Spleen (tissue), 11 donors: ENCODE measurements around the gene HIF3A. TPM values are rescaled to one million over a fixed set of nuclear protein-coding genes. Genes with fewer than 3 reads are reported as not detected.
"Not testable (repeated sequence)": the region's sequence is repeated elsewhere in the genome, so short reads cannot be mapped to it uniquely, and the experiment has no call there.

Experiments
- DNase-seq: peaks from one replicate; pipeline ENCODE4 v3.0.0-alpha.2; 2020
- H3K27ac ChIP-seq, 8 donors: fragments of 200-600 bp; sonication (generic) in 7 of 8; 1 replicate in 4 of 8; 2 replicates in 4 of 8; pipeline versions ENCODE4 v1.5.0 to v1.8.0; 2016 to 2021; ENCODE audit warnings: inconsistent platforms in 4 of 8, mild to moderate bottlenecking in 4 of 8, moderate library complexity in 1 of 8
- H3K27me3 ChIP-seq, 7 donors: fragments of 200-600 bp; sonication (generic) in 6 of 7; replicated peaks in 1 of 7; 1 replicate in 4 of 7; 2 replicates in 3 of 7; pipeline versions ENCODE4 v1.5.0 to v1.8.0; 2016 to 2021; ENCODE audit warnings: inconsistent platforms in 3 of 7, mild to moderate bottlenecking in 1 of 7
- H3K36me3 ChIP-seq, 6 donors: fragments of 200-600 bp; sonication (generic) in 5 of 6; 1 replicate in 4 of 6; 2 replicates in 2 of 6; pipeline versions ENCODE4 v1.5.0 to v1.8.0; 2016 to 2021; ENCODE audit warnings: inconsistent platforms in 2 of 6
- H3K4me1 ChIP-seq, 6 donors: fragments of 200-600 bp; sonication (generic) in 5 of 6; 1 replicate in 3 of 6; 2 replicates in 3 of 6; pipeline versions ENCODE4 v1.5.0 to v1.8.0; 2016 to 2021; ENCODE audit warnings: inconsistent platforms in 3 of 6
- H3K4me3 ChIP-seq, 8 donors: fragments of 200-600 bp; sonication (generic) in 7 of 8; 1 replicate in 4 of 8; 2 replicates in 4 of 8; pipeline versions ENCODE4 v1.5.0 to v1.8.0; 2016 to 2021; ENCODE audit warnings: inconsistent platforms in 4 of 8, mild to moderate bottlenecking in 4 of 8, moderate library complexity in 2 of 8
- H3K9me3 ChIP-seq, 8 donors: fragments of 200-600 bp; sonication (generic) in 7 of 8; 1 replicate in 4 of 8; 2 replicates in 4 of 8; pipeline versions ENCODE4 v1.5.0 to v1.8.0; 2016 to 2021; ENCODE audit warnings: inconsistent platforms in 4 of 8
- CTCF ChIP-seq, 11 experiments: fragments of 200-600 bp in 7 of 11; fragments of 450-650 bp in 4 of 11; sonication (generic) in 4 of 11; IDR thresholded peaks in 8 of 11; conservative IDR thresholded peaks in 3 of 11; 1 replicate in 7 of 11; 2 replicates in 4 of 11; pipeline versions ENCODE4 v1.4.0 to v1.8.0; 2016 to 2021; ENCODE audit warnings: antibody characterized with exemption in 11 of 11, inconsistent platforms in 4 of 11, mild to moderate bottlenecking in 1 of 11
- POLR2A ChIP-seq, 3 donors: fragments of 450-650 bp; IDR thresholded peaks; one replicate each; pipeline ENCODE4 v1.5.1; 2017; ENCODE audit warnings: antibody characterized with exemption in 3 of 3, mild to moderate bottlenecking in 1 of 3
- POLR2AphosphoS5 ChIP-seq, 3 donors: sonication (generic); formaldehyde crosslinking; IDR thresholded peaks; one replicate each; pipeline ENCODE4 v1.5.1; 2017; ENCODE audit warnings: antibody characterized with exemption in 3 of 3
- WGBS, 5 donors: extraction: QIAGEN DNeasy Blood & Tissue Kit in 3 of 5; methylation state at CpG; one replicate each; pipeline versions ENCODE4 v1.1.5 to v1.1.7; 2013 to 2018; 5-methylcytosine and 5-hydroxymethylcytosine counted together
- intact Hi-C: fragments of 100-400 bp; cut with DNase I; formaldehyde crosslinking; loops from one replicate; pipeline ENCODE4 v1.15.0; 2023; ENCODE audit warnings: low total_unique reads
- polyA plus RNA-seq, 3 donors: library from polyadenylated mRNA; stranded (reverse); fragments of 200-250 nt; gene quantifications; one replicate each; pipeline ENCODE4 v1.2.1, GENCODE V29; 2013
- total RNA-seq, 7 donors: library from RNA; depleted of rRNA in 3 of 7; stranded (reverse); fragments of >200 nt in 3 of 7; fragmentation: NEBNext Ultra II Directional in 4 of 7; extraction: Animal tissue kit (Norgen Biotek cat#: 25700) in 4 of 7; gene quantifications; one replicate each; pipeline versions ENCODE4 v1.1.0 to v1.2.1, GENCODE V29; 2016 to 2021
- donor health status: healthy with polysubstance abuse.
- donor health status: DM: no; HTN: no; CAD: no; lungs with moderate emphysema.
- donor health status: DM: no; HTN: no; CAD: no.
- donor health status: Bipolar disorder and iron deficiency.
- donor health status: healthy.
- donor health status: DM: no; HTN: no; CAD: no.
- donor health status: DM: yes; HTN: yes; CAD: no.

HIF3A gene
- total and polyA plus RNA-seq, 10 donors: 5.0 to 126 (median 78.5) TPM

- TF ChIP-seq POLR2A (IDR thresholded peaks at IDR 0.05) (no peak), POLR2AphosphoS5 (IDR thresholded peaks at IDR 0.05) (no peak)
- Histone ChIP-seq H3K4me1 (no peaks in the 10 kb centered on the region), H3K36me3 (peaks cover 0 to 94% (median 5%) of the 10 kb centered on the region in 6 donors), H3K27me3 (no peaks in the 10 kb centered on the region), H3K9me3 (peaks cover 0 to 9% (median 5%) of the 10 kb centered on the region in 8 donors), H3K27ac (no peak overlapping the region), H3K4me3 (no peak overlapping the region)
- no peak for DNase-seq
- intact Hi-C loops: no loop called here
- WGBS, 5 donors: 91 to 94% (median 92%) methylated on average over 5 of the region's 5 CpGs
These were observed 14.6 kb downstream of the HIF3A start for GRCh38 chr19:46311444-46311843.

GRCh38 chr19:46313540-46314469, 17.0 kb downstream of the HIF3A start:
- H3K4me3 ChIP-seq, H3K9me3 ChIP-seq, H3K4me1 ChIP-seq, DNase-seq, H3K27me3 ChIP-seq, intact Hi-C loops, H3K27ac ChIP-seq: not testable (repeated sequence)
- peaks cover 0 to 92% (median 3%) of the 10 kb centered on the region in 6 donors for H3K36me3 ChIP-seq
- 77 to 91% (median 84%) methylated on average over 14 of the region's 14 CpGs for WGBS, 5 donors

GRCh38 chr19:46317339-46317738, 20.5 kb downstream of the HIF3A start:
- Histone ChIP-seq H3K27ac (no peak overlapping the region), H3K4me1 (no peaks in the 10 kb centered on the region), H3K27me3 (no peaks in the 10 kb centered on the region), H3K9me3 (no peaks in the 10 kb centered on the region), H3K36me3 (peaks cover 0 to 92% (median 2%) of the 10 kb centered on the region in 6 donors), H3K4me3 (no peak overlapping the region)
- intact Hi-C loops: no loop called here
- TF ChIP-seq POLR2A (IDR thresholded peaks at IDR 0.05) (no peak), CTCF (IDR thresholded peaks at IDR 0.05 in 8 of 11, conservative IDR thresholded peaks at IDR 0.05 in 3 of 11) (no peak), POLR2AphosphoS5 (IDR thresholded peaks at IDR 0.05) (no peak)
- 56 to 76% (median 70%) methylated on average over 2 of the region's 2 CpGs for WGBS, 5 donors
- no peak for DNase-seq

- no peaks in the 10 kb centered on the region for H3K9me3 ChIP-seq
- DNase-seq: no peak
- no peak overlapping the region for H3K27ac ChIP-seq
- no peak overlapping the region for H3K4me3 ChIP-seq
- H3K36me3 ChIP-seq: peaks cover 0 to 98% (median 2%) of the 10 kb centered on the region in 6 donors
- H3K27me3 ChIP-seq: no peaks in the 10 kb centered on the region
- intact Hi-C loops: no loop called here
- WGBS, 5 donors: 85 to 94% (median 91%) methylated on average over 6 of the region's 6 CpGs
- H3K4me1 ChIP-seq: no peaks in the 10 kb centered on the region
- TF ChIP-seq POLR2AphosphoS5 (IDR thresholded peaks at IDR 0.05): no peak
- TF ChIP-seq CTCF (IDR thresholded peaks at IDR 0.05 in 8 of 11, conservative IDR thresholded peaks at IDR 0.05 in 3 of 11): no peak
- TF ChIP-seq POLR2A (IDR thresholded peaks at IDR 0.05): no peak
These were observed 22.8 kb downstream of the HIF3A start for GRCh38 chr19:46319613-46320012.

GRCh38 chr19:46320559-46320958, 23.7 kb downstream of the HIF3A start:
- WGBS, 5 donors: 82 to 93% (median 92%) methylated on average over 4 to 5 of the region's 5 CpGs
- H3K27ac ChIP-seq: no peak overlapping the region
- H3K4me1 ChIP-seq: no peaks in the 10 kb centered on the region
- no peaks in the 10 kb centered on the region for H3K27me3 ChIP-seq
- no peak for DNase-seq
- peaks cover 0 to 6% (median under 1%) of the 10 kb centered on the region in 8 donors for H3K9me3 ChIP-seq
- TF ChIP-seq CTCF (IDR thresholded peaks at IDR 0.05 in 8 of 11, conservative IDR thresholded peaks at IDR 0.05 in 3 of 11): no peak
- TF ChIP-seq POLR2A (IDR thresholded peaks at IDR 0.05): no peak
- TF ChIP-seq POLR2AphosphoS5 (IDR thresholded peaks at IDR 0.05): peak in 1 of 3 donors; percentile 29
- no peak overlapping the region for H3K4me3 ChIP-seq
- intact Hi-C loops: no loop called here
- H3K36me3 ChIP-seq: peaks cover 0 to 96% (median 6%) of the 10 kb centered on the region in 6 donors
